H1 (cell line): ENCODE results near the gene KCNQ1. TPM values are rescaled to one million over a fixed set of nuclear protein-coding genes. Genes with fewer than 3 reads are reported as not detected.

Experiments used
- CBX5 ChIP-seq: fragments of 300-800, 300-1000 bp; sonication (generic); IDR thresholded peaks from 2 replicates; pipeline ENCODE4 v1.7.1; 2016; ENCODE audit warnings: antibody characterized with exemption, low read length, low read depth
- HDAC6 ChIP-seq: IDR thresholded peaks from one replicate; pipeline ENCODE4 v1.7.1; 2012; ENCODE audit warnings: low read depth, mild to moderate bottlenecking, inconsistent platforms, low read length, moderate library complexity
- KDM5A ChIP-seq: fragments of 200-600 bp; IDR thresholded peaks from 2 replicates; pipeline ENCODE4 v1.7.1; 2012; ENCODE audit warnings: mild to moderate bottlenecking, low read length, inconsistent platforms, mixed read lengths
- NANOG ChIP-seq: IDR thresholded peaks from 2 replicates; pipeline ENCODE4 v1.6.1; 2011; ENCODE audit warnings: low read length, low read depth, mild to moderate bottlenecking, inconsistent platforms; ENCODE audit not compliant: insufficient read depth, poor library complexity, severe bottlenecking
- SP1 ChIP-seq: IDR thresholded peaks from 2 replicates; pipeline ENCODE4 v1.6.1; 2011; ENCODE audit warnings: low read depth, low read length
- TAF7 ChIP-seq: optimal IDR thresholded peaks from 2 replicates; pipeline ENCODE3; 2011; ENCODE audit warnings: low read depth, mild to moderate bottlenecking, inconsistent platforms, low read length, moderate library complexity, borderline replicate concordance
- YY1 ChIP-seq: IDR thresholded peaks from 2 replicates; pipeline ENCODE4 v1.6.1; 2011; ENCODE audit warnings: low read depth, mild to moderate bottlenecking, low read length
- polyA plus RNA-seq, 7 experiments: library from polyadenylated mRNA; depleted of rRNA in 3 of 7; stranded (reverse) in 5 of 7; unstranded in 2 of 7; fragments of >200 nt in 5 of 7; fragments of 200-250 nt in 2 of 7; gene quantifications; 1 replicate in 5 of 7; 2 replicates in 1 of 7; 4 replicates in 1 of 7; pipeline versions ENCODE4 v1.2.1 to v1.2.3, GENCODE V29; 2011 to 2013; ENCODE audit warnings: missing spikeins in 2 of 7, mixed read lengths in 2 of 7
- total RNA-seq: library from RNA; stranded (reverse); fragmentation: NEBNext Ultra II Directional; extraction: Animal tissue kit (Norgen Biotek cat#: 25700); gene quantifications from 2 replicates; pipeline ENCODE4 v1.2.1, GENCODE V29; 2021
- TF ChIP-seq, protein P1 (sequence below): IDR thresholded peaks from 2 replicates; pipeline ENCODE4 v1.6.1; 2012; ENCODE audit warnings: inconsistent platforms
- TF ChIP-seq, protein P2 (sequence below), 3 experiments: IDR thresholded peaks; 1 replicate in 2 of 3; 2 replicates in 1 of 3; pipeline versions ENCODE4 v1.5.1 to v1.6.1; 2011; ENCODE audit warnings: low read length in 3 of 3, mild to moderate bottlenecking in 3 of 3, inconsistent platforms in 2 of 3, low read depth in 1 of 3, moderate library complexity in 1 of 3; ENCODE audit not compliant: insufficient read depth in 1 of 3; ENCODE audit errors: control extremely low read depth in 1 of 3
- TF ChIP-seq, protein P3 (sequence below): IDR thresholded peaks from 2 replicates; pipeline ENCODE4 v1.6.1; 2012; ENCODE audit warnings: low read length, inconsistent platforms

The KCNQ1 gene
- total and polyA plus RNA-seq, 2 of the 8 experiments (the other 6 are each of a cell fraction or from before 2014, with no cell fraction given): 1.9 to 2.0 TPM

DNA sequence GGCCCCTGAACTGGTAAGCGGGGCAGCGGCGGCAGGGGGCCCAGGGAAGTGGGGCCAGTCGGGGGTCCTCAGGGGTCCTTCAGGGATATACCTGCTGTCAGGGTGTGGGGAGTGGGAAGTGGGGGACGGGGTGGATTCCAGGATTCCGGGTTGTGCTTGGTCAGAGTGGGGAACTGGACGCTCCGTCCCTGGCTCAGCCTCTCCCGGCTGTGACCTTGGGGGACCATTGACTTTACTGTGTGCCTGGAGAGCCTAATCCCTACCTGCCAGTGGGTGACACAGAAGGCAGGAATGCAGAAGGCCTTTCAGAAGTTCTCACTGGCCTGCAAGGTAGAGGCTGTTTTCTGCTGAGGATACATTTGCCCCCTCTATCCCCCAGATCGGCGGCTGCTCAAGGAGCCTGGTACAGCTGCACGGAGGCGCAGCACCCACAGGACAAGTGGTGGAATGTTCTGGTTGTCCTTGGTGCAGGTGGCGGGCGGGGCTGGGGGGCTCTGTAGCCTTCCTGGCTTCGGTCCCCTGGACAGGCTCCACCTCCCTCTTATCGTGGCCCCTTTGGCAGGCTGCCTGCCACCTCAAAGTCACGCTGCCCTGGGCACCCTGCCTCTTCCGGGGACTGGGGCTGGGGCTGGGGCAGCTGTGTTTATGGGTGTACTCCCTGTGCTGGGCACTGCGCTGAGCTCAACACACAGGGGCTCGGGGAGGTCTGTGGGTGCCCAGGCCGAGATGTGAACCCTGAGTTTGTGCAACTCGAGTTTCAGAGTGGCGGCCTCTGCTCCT lies 18.4 kb downstream of the KCNQ1 start (continued):
- TF ChIP-seq YY1: no peak
- TF ChIP-seq, protein P1, sequence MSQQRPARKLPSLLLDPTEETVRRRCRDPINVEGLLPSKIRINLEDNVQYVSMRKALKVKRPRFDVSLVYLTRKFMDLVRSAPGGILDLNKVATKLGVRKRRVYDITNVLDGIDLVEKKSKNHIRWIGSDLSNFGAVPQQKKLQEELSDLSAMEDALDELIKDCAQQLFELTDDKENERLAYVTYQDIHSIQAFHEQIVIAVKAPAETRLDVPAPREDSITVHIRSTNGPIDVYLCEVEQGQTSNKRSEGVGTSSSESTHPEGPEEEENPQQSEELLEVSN: no peak
- TF ChIP-seq SP1: no peak
- TF ChIP-seq CBX5: no peak
- no peak for TF ChIP-seq TAF7
- TF ChIP-seq, protein P2, sequence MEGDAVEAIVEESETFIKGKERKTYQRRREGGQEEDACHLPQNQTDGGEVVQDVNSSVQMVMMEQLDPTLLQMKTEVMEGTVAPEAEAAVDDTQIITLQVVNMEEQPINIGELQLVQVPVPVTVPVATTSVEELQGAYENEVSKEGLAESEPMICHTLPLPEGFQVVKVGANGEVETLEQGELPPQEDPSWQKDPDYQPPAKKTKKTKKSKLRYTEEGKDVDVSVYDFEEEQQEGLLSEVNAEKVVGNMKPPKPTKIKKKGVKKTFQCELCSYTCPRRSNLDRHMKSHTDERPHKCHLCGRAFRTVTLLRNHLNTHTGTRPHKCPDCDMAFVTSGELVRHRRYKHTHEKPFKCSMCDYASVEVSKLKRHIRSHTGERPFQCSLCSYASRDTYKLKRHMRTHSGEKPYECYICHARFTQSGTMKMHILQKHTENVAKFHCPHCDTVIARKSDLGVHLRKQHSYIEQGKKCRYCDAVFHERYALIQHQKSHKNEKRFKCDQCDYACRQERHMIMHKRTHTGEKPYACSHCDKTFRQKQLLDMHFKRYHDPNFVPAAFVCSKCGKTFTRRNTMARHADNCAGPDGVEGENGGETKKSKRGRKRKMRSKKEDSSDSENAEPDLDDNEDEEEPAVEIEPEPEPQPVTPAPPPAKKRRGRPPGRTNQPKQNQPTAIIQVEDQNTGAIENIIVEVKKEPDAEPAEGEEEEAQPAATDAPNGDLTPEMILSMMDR (IDR thresholded peaks at IDR 0.05; ENCODE audit: control extremely low read depth in 1 of 3, insufficient read depth in 1 of 3, low read depth in 1 of 3, low read length in 3 of 3): no peak
- TF ChIP-seq NANOG: no peak
- TF ChIP-seq HDAC6: no peak
- TF ChIP-seq, protein P3, sequence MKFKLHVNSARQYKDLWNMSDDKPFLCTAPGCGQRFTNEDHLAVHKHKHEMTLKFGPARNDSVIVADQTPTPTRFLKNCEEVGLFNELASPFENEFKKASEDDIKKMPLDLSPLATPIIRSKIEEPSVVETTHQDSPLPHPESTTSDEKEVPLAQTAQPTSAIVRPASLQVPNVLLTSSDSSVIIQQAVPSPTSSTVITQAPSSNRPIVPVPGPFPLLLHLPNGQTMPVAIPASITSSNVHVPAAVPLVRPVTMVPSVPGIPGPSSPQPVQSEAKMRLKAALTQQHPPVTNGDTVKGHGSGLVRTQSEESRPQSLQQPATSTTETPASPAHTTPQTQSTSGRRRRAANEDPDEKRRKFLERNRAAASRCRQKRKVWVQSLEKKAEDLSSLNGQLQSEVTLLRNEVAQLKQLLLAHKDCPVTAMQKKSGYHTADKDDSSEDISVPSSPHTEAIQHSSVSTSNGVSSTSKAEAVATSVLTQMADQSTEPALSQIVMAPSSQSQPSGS: no peak
- TF ChIP-seq KDM5A: no peak
